Prostate gland (tissue), 2 donors: ENCODE results near the gene GALNT14. TPM values are rescaled to one million over a fixed set of nuclear protein-coding genes. Genes with fewer than 3 reads are reported as not detected.

Experiments
- DNase-seq: peaks from one replicate; pipeline ENCODE4 v3.0.0-alpha.2; 2019; ENCODE audit warnings: low spot score
- H3K27ac ChIP-seq, 2 donors: fragments of 200-600 bp; sonication (generic); 2 replicates each; pipeline ENCODE4 v1.5.1; 2017 to 2019
- H3K27me3 ChIP-seq: fragments of 200-600 bp; sonication (generic); replicated peaks from 2 replicates; pipeline ENCODE4 v1.5.1; 2019; ENCODE audit not compliant: insufficient read depth
- H3K36me3 ChIP-seq, 2 donors: fragments of 200-600 bp; sonication (generic); 1 replicate in 1 of 2; 2 replicates in 1 of 2; pipeline versions ENCODE4 v1.5.1 to v1.8.1; 2017 to 2019
- H3K4me1 ChIP-seq: fragments of 200-600 bp; sonication (generic); replicated peaks from 2 replicates; pipeline ENCODE4 v1.5.1; 2019
- H3K4me3 ChIP-seq, 2 donors: fragments of 200-600 bp; sonication (generic); 2 replicates each; pipeline ENCODE4 v1.5.1; 2017 to 2019
- H3K9me3 ChIP-seq: fragments of 200-600 bp; sonication (generic); 2 replicates; pipeline ENCODE4 v1.5.1; 2017
- POLR2A ChIP-seq: fragments of 450-650 bp; IDR thresholded peaks from one replicate; pipeline ENCODE4 v1.6.1; 2016; ENCODE audit warnings: antibody characterized with exemption, mild to moderate bottlenecking
- POLR2AphosphoS5 ChIP-seq: sonication (generic); formaldehyde crosslinking; IDR thresholded peaks from one replicate; pipeline ENCODE4 v1.6.1; 2017; ENCODE audit warnings: antibody characterized with exemption
- WGBS: methylation state at CpG from one replicate; pipeline ENCODE4 v1.1.5; 2018; 5-methylcytosine and 5-hydroxymethylcytosine counted together
- intact Hi-C: fragments of 100-400 bp; cut with DNase I; formaldehyde crosslinking; loops from one replicate; pipeline ENCODE4 v1.14.2; 2022
- total RNA-seq, 2 donors: library from RNA; depleted of rRNA; stranded (reverse); fragments of >200 nt; gene quantifications; one replicate each; pipeline ENCODE4 v1.1.0, GENCODE V29; 2016
- TF ChIP-seq, protein P1 (sequence below), 4 experiments: fragments of 200-600 bp in 2 of 4; fragments of 450-650 bp in 2 of 4; sonication (generic) in 2 of 4; IDR thresholded peaks; 1 replicate in 3 of 4; 2 replicates in 1 of 4; pipeline ENCODE4 v1.5.1; 2016 to 2019; ENCODE audit warnings: antibody characterized with exemption in 4 of 4, mild to moderate bottlenecking in 2 of 4, moderate library complexity in 2 of 4

GALNT14 gene
- total RNA-seq, 2 donors from 2014 or later: 0.59 to 15.5 TPM

DNA sequence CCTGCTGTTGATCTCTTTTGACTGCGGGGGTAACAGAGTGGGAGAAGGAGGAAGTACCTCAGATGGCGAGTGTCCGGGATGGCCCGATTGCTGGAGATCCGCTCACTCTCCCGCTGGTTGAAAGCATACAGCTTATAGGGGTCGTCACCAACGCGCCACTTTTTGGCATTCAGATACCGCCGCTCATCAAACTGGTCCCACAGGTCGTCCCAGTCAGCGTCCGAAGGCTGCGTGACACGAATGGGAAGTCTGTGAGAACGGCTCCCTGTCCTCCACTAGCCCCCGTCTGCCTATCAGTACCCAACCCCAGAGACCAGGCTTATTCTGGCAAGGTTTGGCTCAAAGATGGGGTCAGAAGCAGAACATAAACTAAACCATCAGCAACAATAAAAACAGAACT is 145.5 kb downstream of the GALNT14 start:
- no peaks in the 10 kb centered on the region for H3K36me3 ChIP-seq
- 86% methylated on average over 18 of the region's 18 CpGs for WGBS
- no peaks in the 10 kb centered on the region for H3K27me3 ChIP-seq
- no peak overlapping the region for H3K27ac ChIP-seq
- intact Hi-C loops: no loop called here
- no peaks in the 10 kb centered on the region for H3K9me3 ChIP-seq
- no peak for DNase-seq
- H3K4me3 ChIP-seq: no peak overlapping the region
- no peaks in the 10 kb centered on the region for H3K4me1 ChIP-seq
- no peak for TF ChIP-seq POLR2AphosphoS5
- TF ChIP-seq, protein P1, sequence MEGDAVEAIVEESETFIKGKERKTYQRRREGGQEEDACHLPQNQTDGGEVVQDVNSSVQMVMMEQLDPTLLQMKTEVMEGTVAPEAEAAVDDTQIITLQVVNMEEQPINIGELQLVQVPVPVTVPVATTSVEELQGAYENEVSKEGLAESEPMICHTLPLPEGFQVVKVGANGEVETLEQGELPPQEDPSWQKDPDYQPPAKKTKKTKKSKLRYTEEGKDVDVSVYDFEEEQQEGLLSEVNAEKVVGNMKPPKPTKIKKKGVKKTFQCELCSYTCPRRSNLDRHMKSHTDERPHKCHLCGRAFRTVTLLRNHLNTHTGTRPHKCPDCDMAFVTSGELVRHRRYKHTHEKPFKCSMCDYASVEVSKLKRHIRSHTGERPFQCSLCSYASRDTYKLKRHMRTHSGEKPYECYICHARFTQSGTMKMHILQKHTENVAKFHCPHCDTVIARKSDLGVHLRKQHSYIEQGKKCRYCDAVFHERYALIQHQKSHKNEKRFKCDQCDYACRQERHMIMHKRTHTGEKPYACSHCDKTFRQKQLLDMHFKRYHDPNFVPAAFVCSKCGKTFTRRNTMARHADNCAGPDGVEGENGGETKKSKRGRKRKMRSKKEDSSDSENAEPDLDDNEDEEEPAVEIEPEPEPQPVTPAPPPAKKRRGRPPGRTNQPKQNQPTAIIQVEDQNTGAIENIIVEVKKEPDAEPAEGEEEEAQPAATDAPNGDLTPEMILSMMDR (IDR thresholded peaks at IDR 0.05): no peak
- no peak for TF ChIP-seq POLR2A

DNA sequence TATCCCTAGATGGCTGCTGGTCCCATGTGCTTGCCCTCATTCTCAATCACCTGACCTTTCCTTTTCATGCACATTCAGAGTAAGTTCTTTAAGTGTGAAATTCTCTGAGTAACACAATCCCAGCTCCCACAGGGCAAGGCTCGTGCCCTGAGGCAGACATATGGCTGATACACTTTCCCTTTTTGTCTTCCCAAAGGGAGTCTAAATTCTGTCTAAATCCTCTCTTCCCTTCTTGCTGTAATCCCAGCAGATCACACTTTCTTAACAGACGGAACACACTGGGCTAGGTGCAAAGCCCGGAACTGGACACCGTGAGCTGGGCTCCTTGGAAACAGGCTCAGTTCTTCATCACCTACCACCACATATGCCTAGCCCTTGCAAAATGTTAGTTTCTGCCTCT is 147.6 kb downstream of the GALNT14 start:
- Histone ChIP-seq H3K27ac (no peak overlapping the region), H3K4me1 (no peaks in the 10 kb centered on the region), H3K36me3 (no peaks in the 10 kb centered on the region), H3K27me3 (no peaks in the 10 kb centered on the region), H3K4me3 (no peak overlapping the region), H3K9me3 (no peaks in the 10 kb centered on the region)
- TF ChIP-seq POLR2AphosphoS5 (no peak), POLR2A (no peak)
- TF ChIP-seq, protein P1 (IDR thresholded peaks at IDR 0.05): no peak
- no peak for DNase-seq
- intact Hi-C loops: no loop called here
- WGBS: 84% methylated on average over 4 of the region's 4 CpGs

DNA sequence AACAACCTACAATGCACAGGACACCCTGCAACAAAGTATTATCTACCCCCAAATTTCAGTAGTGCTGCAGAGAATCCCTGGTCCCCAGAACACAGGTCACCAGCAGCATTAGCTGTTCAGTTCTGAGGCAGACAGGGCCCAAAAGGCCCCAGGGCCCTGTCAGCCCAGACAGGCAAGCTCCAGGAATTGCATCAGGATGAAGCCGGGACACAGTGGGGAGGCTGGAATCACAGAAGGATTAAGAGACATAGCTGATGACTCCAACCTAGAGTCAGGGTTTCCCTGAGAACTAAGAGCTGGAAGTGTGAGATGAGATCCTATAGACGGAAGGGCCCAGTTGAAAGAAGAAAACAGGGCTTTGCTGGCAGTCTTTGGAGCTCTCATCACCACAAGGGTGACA is 148.1 kb downstream of the GALNT14 start:
- WGBS: 97% methylated on average over 2 of the region's 2 CpGs
- intact Hi-C loops: no loop called here
- H3K36me3 ChIP-seq: no peaks in the 10 kb centered on the region
- H3K27me3 ChIP-seq: no peaks in the 10 kb centered on the region
- H3K9me3 ChIP-seq: no peaks in the 10 kb centered on the region
- no peak for DNase-seq
- no peaks in the 10 kb centered on the region for H3K4me1 ChIP-seq
- no peak overlapping the region for H3K4me3 ChIP-seq
- no peak for TF ChIP-seq POLR2A
- no peak for TF ChIP-seq POLR2AphosphoS5
- TF ChIP-seq, protein P1 (IDR thresholded peaks at IDR 0.05): no peak
- H3K27ac ChIP-seq: no peak overlapping the region

DNA sequence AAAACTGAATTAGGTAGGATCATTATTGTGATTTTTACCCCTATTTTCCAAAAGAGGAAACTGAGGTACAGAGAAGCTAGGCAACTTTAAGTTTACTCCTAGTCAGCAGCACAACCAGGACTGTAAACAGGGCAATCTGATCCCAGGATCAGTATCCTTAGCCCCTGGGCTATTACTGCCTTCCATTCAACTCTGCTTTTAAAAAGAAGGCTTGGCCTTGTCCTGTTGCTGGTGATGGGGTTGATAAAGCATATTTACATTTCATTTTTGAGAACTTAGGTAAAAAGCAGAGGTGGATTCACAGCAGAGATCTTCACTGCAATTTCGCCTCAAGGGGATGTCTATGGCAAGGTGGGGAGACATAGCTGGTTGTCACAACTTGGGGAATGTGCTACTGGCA is 148.5 kb downstream of the GALNT14 start:
- H3K36me3 ChIP-seq: no peaks in the 10 kb centered on the region

DNA sequence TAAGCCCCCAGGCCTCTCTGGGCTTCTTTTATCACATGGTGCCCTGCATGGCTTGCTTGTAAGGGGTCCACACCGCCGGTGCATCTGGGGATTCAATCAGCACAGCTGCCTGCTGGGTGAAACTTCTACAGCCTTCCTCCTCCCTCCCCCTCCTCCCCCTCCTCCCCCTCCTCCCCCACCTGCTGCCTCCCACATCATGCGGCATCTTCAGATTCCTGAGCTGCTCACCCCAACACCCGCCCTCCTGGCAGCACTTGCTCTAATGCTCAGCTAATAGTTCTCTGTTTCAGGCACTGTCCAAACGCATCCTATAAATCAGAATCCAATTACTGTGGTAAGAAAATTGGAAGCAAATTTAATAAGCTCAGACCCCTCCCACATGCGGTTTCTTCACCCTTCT is 150.7 kb downstream of the GALNT14 start:
- no peak overlapping the region for H3K4me3 ChIP-seq
- no peaks in the 10 kb centered on the region for H3K27me3 ChIP-seq
- H3K4me1 ChIP-seq: no peaks in the 10 kb centered on the region
- TF ChIP-seq, protein P1 (IDR thresholded peaks at IDR 0.05): no peak
- TF ChIP-seq POLR2AphosphoS5: no peak
- TF ChIP-seq POLR2A: no peak
- no peak for DNase-seq
- H3K36me3 ChIP-seq: no peaks in the 10 kb centered on the region
- H3K9me3 ChIP-seq: no peaks in the 10 kb centered on the region
- intact Hi-C loops: no loop called here
- no peak overlapping the region for H3K27ac ChIP-seq
- WGBS: 29% methylated on average over 6 of the region's 6 CpGs

More for the DNA sequence above, 148.5 kb downstream of the GALNT14 start:
- intact Hi-C loops: no loop called here
- Histone ChIP-seq H3K27ac (no peak overlapping the region), H3K4me1 (no peaks in the 10 kb centered on the region), H3K9me3 (no peaks in the 10 kb centered on the region), H3K4me3 (no peak overlapping the region), H3K27me3 (no peaks in the 10 kb centered on the region)
- TF ChIP-seq, protein P1 (IDR thresholded peaks at IDR 0.05): no peak
- TF ChIP-seq POLR2AphosphoS5 (no peak), POLR2A (no peak)
- DNase-seq: no peak
- WGBS: 91% methylated on average over 1 of the region's 1 CpG
